Muscle layer of duodenum (tissue), 2 donors: ENCODE data around the gene TMEM125.

Experiments
- H3K27ac ChIP-seq: one replicate; pipeline ENCODE4 v1.7.0; 2013; ENCODE audit warnings: mild to moderate bottlenecking, low read length
- H3K27me3 ChIP-seq: one replicate; pipeline ENCODE4 v1.7.0; 2013; ENCODE audit warnings: low read depth, mild to moderate bottlenecking, control low read depth, low read length
- H3K36me3 ChIP-seq, 2 donors: one replicate each; pipeline ENCODE4 v1.7.0; 2013; ENCODE audit warnings: low read length in 2 of 2, control low read depth in 1 of 2, mild to moderate bottlenecking in 1 of 2; ENCODE audit not compliant: insufficient read depth in 2 of 2, control insufficient read depth in 1 of 2
- H3K4me1 ChIP-seq, 2 donors: one replicate each; pipeline ENCODE4 v1.7.0; 2013; ENCODE audit warnings: low read length in 2 of 2, mild to moderate bottlenecking in 2 of 2, control low read depth in 1 of 2, moderate library complexity in 1 of 2; ENCODE audit not compliant: insufficient read depth in 2 of 2, control insufficient read depth in 1 of 2
- H3K4me3 ChIP-seq, 2 donors: one replicate each; pipeline ENCODE4 v1.7.0; 2013; ENCODE audit warnings: low read length in 2 of 2, low read depth in 1 of 2, mild to moderate bottlenecking in 1 of 2
- H3K9me3 ChIP-seq, 2 donors: one replicate each; pipeline ENCODE4 v1.7.0; 2013; ENCODE audit warnings: low read length in 2 of 2, control low read depth in 1 of 2, mild to moderate bottlenecking in 1 of 2; ENCODE audit not compliant: control insufficient read depth in 1 of 2
- donor health status: healthy.

The TMEM125 gene

GRCh38 chr1:43300378-43301094 lies 30.8 kb downstream of the TMEM125 start, which contains the start of gene TIE1:
Gene TIE1 (plus strand): TSS chr1:43300982. CDS start chr1:43301072, 90 bp downstream.
- peaks cover 0 to 5% of the 10 kb centered on the region in 2 donors for H3K4me1 ChIP-seq
- peak within 1 kb of the TSS in 1 of 2 donors; percentile 11 for H3K4me3 ChIP-seq
- H3K27ac ChIP-seq, result no peak within 1 kb of the TSS
- no peaks in the 10 kb centered on the region for H3K36me3 ChIP-seq
- no peaks in the 10 kb centered on the region for H3K9me3 ChIP-seq
- H3K27me3 ChIP-seq, result no peaks in the 10 kb centered on the region

GRCh38 chr1:43302201-43302600 lies 32.4 kb downstream of the TMEM125 start:
- no peak overlapping the region for H3K27ac ChIP-seq
- no peaks in the 10 kb centered on the region for H3K9me3 ChIP-seq
- peak overlapping the region; percentile 2 to 16 for H3K4me3 ChIP-seq
- no peaks in the 10 kb centered on the region for H3K27me3 ChIP-seq
- no peaks in the 10 kb centered on the region for H3K36me3 ChIP-seq
- no peaks in the 10 kb centered on the region for H3K4me1 ChIP-seq

GRCh38 chr1:43302721-43303470 lies 33.1 kb downstream of the TMEM125 start:
- Histone ChIP-seq H3K4me1 (no peaks in the 10 kb centered on the region), H3K9me3 (no peaks in the 10 kb centered on the region), H3K27me3 (no peaks in the 10 kb centered on the region), H3K36me3 (no peaks in the 10 kb centered on the region), H3K4me3 (peak overlapping the region; percentile 2 to 16), H3K27ac (no peak overlapping the region)

- H3K4me3 ChIP-seq, result peak overlapping the region in 1 of 2 donors; percentile 1
- no peaks in the 10 kb centered on the region for H3K9me3 ChIP-seq
- no peaks in the 10 kb centered on the region for H3K27me3 ChIP-seq
- no peaks in the 10 kb centered on the region for H3K4me1 ChIP-seq
- H3K36me3 ChIP-seq, result no peaks in the 10 kb centered on the region
- no peak overlapping the region for H3K27ac ChIP-seq
Measured at GRCh38 chr1:43303471-43304313, 33.9 kb downstream of the TMEM125 start.

- no peaks in the 10 kb centered on the region for H3K36me3 ChIP-seq
- no peak overlapping the region for H3K27ac ChIP-seq
- no peaks in the 10 kb centered on the region for H3K4me1 ChIP-seq
- H3K4me3 ChIP-seq, result no peak overlapping the region
- H3K27me3 ChIP-seq, result no peaks in the 10 kb centered on the region
- H3K9me3 ChIP-seq, result no peaks in the 10 kb centered on the region
Measured at GRCh38 chr1:43304314-43304681, 34.5 kb downstream of the TMEM125 start.

GRCh38 chr1:43304771-43305300 lies 35.1 kb downstream of the TMEM125 start:
- no peak overlapping the region for H3K27ac ChIP-seq
- no peaks in the 10 kb centered on the region for H3K9me3 ChIP-seq
- no peaks in the 10 kb centered on the region for H3K36me3 ChIP-seq
- H3K27me3 ChIP-seq, result no peaks in the 10 kb centered on the region
- H3K4me3 ChIP-seq, result no peak overlapping the region
- H3K4me1 ChIP-seq, result no peaks in the 10 kb centered on the region

- Histone ChIP-seq H3K4me3 (no peak overlapping the region), H3K27me3 (no peaks in the 10 kb centered on the region), H3K9me3 (no peaks in the 10 kb centered on the region), H3K36me3 (no peaks in the 10 kb centered on the region), H3K4me1 (no peaks in the 10 kb centered on the region), H3K27ac (no peak overlapping the region)
Measured at GRCh38 chr1:43305461-43305860, 35.7 kb downstream of the TMEM125 start.

- no peaks in the 10 kb centered on the region for H3K4me1 ChIP-seq
- H3K27ac ChIP-seq, result no peak overlapping the region
- no peaks in the 10 kb centered on the region for H3K9me3 ChIP-seq
- no peak overlapping the region for H3K4me3 ChIP-seq
- H3K27me3 ChIP-seq, result no peaks in the 10 kb centered on the region
- H3K36me3 ChIP-seq, result no peaks in the 10 kb centered on the region
Measured at GRCh38 chr1:43305926-43306687, 36.3 kb downstream of the TMEM125 start.

- H3K9me3 ChIP-seq, result no peaks in the 10 kb centered on the region
- H3K27me3 ChIP-seq, result no peaks in the 10 kb centered on the region
- H3K36me3 ChIP-seq, result no peaks in the 10 kb centered on the region
- no peak overlapping the region for H3K27ac ChIP-seq
- H3K4me1 ChIP-seq, result no peaks in the 10 kb centered on the region
- H3K4me3 ChIP-seq, result no peak overlapping the region
Measured at GRCh38 chr1:43306688-43307457, 37.1 kb downstream of the TMEM125 start.

- no peak overlapping the region for H3K4me3 ChIP-seq
- no peaks in the 10 kb centered on the region for H3K27me3 ChIP-seq
- H3K9me3 ChIP-seq, result no peaks in the 10 kb centered on the region
- H3K27ac ChIP-seq, result no peak overlapping the region
- H3K36me3 ChIP-seq, result no peaks in the 10 kb centered on the region
- H3K4me1 ChIP-seq, result no peaks in the 10 kb centered on the region
Measured at GRCh38 chr1:43307458-43308158, 37.8 kb downstream of the TMEM125 start.
